Measurements from ENCODE around the gene RNF212B. TPM values are rescaled to one million over a fixed set of nuclear protein-coding genes. Genes with fewer than 3 reads are reported as not detected.
A peak's percentile ranks its signal among the peaks of the same experiment; 100 is the strongest.

RNF212B gene
- total and polyA plus RNA-seq, 2 of the 13 experiments (the other 11 are each of a cell fraction or from before 2014, with no cell fraction given) = 0.05 TPM; not detected in 1

DNA sequence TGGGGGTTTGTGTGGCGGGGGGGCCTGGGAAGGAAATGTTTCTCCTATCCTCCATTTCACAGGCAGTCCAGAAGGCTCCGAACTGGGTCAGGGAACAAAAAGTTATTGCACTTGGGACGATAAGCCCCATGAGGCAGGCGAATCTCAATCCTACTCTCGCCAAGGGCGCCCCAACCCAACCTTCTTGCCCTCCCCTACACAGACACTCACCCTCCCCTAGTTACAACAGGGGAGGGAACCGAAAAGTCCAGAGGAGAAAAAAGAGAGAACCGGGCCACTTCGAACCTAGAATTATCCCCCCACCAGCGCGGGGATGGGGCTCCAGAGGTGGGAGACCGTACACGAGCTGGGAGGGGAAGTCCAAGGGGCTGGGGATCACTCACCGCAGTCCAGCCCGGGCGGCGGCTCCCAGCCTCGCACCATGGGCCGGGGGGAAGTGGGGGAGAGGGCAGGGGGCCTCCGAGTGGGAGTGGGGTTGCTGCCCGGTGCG lies 47.8 kb downstream of the RNF212B start (continued):
- TF ChIP-seq, protein P1, sequence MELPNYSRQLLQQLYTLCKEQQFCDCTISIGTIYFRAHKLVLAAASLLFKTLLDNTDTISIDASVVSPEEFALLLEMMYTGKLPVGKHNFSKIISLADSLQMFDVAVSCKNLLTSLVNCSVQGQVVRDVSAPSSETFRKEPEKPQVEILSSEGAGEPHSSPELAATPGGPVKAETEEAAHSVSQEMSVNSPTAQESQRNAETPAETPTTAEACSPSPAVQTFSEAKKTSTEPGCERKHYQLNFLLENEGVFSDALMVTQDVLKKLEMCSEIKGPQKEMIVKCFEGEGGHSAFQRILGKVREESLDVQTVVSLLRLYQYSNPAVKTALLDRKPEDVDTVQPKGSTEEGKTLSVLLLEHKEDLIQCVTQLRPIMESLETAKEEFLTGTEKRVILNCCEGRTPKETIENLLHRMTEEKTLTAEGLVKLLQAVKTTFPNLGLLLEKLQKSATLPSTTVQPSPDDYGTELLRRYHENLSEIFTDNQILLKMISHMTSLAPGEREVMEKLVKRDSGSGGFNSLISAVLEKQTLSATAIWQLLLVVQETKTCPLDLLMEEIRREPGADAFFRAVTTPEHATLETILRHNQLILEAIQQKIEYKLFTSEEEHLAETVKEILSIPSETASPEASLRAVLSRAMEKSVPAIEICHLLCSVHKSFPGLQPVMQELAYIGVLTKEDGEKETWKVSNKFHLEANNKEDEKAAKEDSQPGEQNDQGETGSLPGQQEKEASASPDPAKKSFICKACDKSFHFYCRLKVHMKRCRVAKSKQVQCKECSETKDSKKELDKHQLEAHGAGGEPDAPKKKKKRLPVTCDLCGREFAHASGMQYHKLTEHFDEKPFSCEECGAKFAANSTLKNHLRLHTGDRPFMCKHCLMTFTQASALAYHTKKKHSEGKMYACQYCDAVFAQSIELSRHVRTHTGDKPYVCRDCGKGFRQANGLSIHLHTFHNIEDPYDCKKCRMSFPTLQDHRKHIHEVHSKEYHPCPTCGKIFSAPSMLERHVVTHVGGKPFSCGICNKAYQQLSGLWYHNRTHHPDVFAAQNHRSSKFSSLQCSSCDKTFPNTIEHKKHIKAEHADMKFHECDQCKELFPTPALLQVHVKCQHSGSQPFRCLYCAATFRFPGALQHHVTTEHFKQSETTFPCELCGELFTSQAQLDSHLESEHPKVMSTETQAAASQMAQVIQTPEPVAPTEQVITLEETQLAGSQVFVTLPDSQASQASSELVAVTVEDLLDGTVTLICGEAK (IDR thresholded peaks at IDR 0.05) = no peak
- TF ChIP-seq, protein P1 (CRISPR knock-in tag; IDR thresholded peaks at IDR 0.05) = peak; percentile 13; the same call in 1 of the 2 replicates
- TF ChIP-seq ZNF225 (CRISPR knock-in tag; IDR thresholded peaks at IDR 0.05) (no peak), ZNF777 (CRISPR knock-in tag; IDR thresholded peaks at IDR 0.05) (0 out of 2 replicates have a peak, but pooled peaks have one; percentile 61), ZFX (CRISPR knock-in tag; IDR thresholded peaks at IDR 0.05; ENCODE audit: low read depth) (no peak), PHF5A (CRISPR knock-in tag; IDR thresholded peaks at IDR 0.05; ENCODE audit: low read depth, unreplicated experiment) (no peak), TARDBP (CRISPR knock-in tag; IDR thresholded peaks at IDR 0.05) (0 out of 2 replicates have a peak, but pooled peaks have one; percentile 13), SOX5 (CRISPR knock-in tag; IDR thresholded peaks at IDR 0.05; ENCODE audit: borderline replicate concordance) (no peak), ZNF776 (CRISPR knock-in tag; IDR thresholded peaks at IDR 0.05) (peak; percentile 0; the same call in 1 of the 2 replicates), ZGPAT (CRISPR knock-in tag; IDR thresholded peaks at IDR 0.05) (no peak), ZNF251 (CRISPR knock-in tag; IDR thresholded peaks at IDR 0.05) (no peak), MEIS2 (CRISPR knock-in tag; IDR thresholded peaks at IDR 0.05) (no peak), AGO2 (optimal IDR thresholded peaks at IDR 0.05; ENCODE audit: low read depth, low read length) (peak; percentile 73), SMARCC2 (IDR thresholded peaks at IDR 0.05) (no peak), ZNF772 (CRISPR knock-in tag; IDR thresholded peaks at IDR 0.05) (peak; percentile 60; the same call in 1 of the 2 replicates)
- TF ChIP-seq, protein P2, sequence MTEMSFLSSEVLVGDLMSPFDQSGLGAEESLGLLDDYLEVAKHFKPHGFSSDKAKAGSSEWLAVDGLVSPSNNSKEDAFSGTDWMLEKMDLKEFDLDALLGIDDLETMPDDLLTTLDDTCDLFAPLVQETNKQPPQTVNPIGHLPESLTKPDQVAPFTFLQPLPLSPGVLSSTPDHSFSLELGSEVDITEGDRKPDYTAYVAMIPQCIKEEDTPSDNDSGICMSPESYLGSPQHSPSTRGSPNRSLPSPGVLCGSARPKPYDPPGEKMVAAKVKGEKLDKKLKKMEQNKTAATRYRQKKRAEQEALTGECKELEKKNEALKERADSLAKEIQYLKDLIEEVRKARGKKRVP (CRISPR knock-in tag; IDR thresholded peaks at IDR 0.05) = peak in 1 of 2 experiments; percentile 38; a peak in 1 of 4 replicates
- TF ChIP-seq, protein P3, sequence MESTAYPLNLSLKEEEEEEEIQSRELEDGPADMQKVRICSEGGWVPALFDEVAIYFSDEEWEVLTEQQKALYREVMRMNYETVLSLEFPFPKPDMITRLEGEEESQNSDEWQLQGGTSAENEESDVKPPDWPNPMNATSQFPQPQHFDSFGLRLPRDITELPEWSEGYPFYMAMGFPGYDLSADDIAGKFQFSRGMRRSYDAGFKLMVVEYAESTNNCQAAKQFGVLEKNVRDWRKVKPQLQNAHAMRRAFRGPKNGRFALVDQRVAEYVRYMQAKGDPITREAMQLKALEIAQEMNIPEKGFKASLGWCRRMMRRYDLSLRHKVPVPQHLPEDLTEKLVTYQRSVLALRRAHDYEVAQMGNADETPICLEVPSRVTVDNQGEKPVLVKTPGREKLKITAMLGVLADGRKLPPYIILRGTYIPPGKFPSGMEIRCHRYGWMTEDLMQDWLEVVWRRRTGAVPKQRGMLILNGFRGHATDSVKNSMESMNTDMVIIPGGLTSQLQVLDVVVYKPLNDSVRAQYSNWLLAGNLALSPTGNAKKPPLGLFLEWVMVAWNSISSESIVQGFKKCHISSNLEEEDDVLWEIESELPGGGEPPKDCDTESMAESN (CRISPR knock-in tag; conservative IDR thresholded peaks at IDR 0.05) = no peak

All from HepG2 (cell line).